GM18517 (cell line): Measurements from ENCODE around the gene KRT2.

Source experiments
- ATAC-seq: cut with Tn5 transposase; IDR thresholded peaks from one replicate; pipeline ENCODE4 v1.9.1; 2021; ENCODE audit warnings: mild to moderate bottlenecking, moderate library complexity; ENCODE audit not compliant: unreplicated experiment

KRT2 gene

DNA sequence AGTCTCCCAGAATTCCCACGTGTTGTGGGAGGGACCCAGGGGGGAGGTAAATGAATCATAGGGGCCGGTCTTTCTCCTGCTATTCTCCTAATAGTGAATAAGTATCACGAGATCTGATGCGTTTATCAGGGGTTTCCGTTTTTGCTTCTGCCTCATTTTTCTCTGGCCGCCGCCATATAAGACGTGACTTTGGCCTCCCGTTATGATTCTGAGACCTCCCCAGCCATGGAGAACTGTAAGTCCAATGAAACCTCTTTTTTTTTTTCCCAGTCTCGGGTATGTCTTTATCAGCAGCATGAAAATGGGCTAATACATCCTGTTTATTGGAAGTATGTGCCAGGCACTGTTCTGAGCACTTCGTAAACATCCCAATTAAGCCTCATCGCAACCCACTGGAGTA, 51.5 kb downstream of the KRT2 start:
- ATAC-seq: no peak

GRCh38 chr12:52600071-52600470, 51.9 kb downstream of the KRT2 start:
- no peak for ATAC-seq

DNA sequence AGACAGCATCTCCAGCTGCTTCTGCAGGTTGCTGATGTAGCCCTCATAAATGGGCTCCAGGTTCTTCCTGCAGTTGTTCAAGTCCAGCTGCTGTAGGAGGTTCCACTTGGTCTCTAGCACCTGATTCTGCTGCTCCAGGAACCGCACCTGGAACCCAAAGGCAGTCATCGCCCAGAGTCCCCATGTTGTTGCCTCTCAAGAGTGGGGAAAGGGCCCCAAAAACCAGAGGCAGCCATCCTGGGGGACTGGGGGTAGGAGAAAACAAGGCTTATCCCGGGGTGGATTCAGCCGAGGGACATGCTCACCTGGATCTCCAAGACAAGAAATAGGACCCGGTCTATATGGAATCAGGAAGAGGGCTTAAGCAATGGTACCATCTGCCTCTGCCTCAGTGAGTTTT, 53.0 kb downstream of the KRT2 start:
- ATAC-seq: no peak
